Cerebellar nuclear complex (tissue), 1 donor: ENCODE data around the gene R3HDM1.
"Not testable (repeated sequence)": the region's sequence is repeated elsewhere in the genome, so short reads cannot be mapped to it uniquely, and the experiment has no call there.

Experiments used
- DNase-seq, 2 experiments: peaks; one replicate each; lab custom pipeline; 2025; lab: John Stamatoyannopoulos, UW

Gene R3HDM1

DNA sequence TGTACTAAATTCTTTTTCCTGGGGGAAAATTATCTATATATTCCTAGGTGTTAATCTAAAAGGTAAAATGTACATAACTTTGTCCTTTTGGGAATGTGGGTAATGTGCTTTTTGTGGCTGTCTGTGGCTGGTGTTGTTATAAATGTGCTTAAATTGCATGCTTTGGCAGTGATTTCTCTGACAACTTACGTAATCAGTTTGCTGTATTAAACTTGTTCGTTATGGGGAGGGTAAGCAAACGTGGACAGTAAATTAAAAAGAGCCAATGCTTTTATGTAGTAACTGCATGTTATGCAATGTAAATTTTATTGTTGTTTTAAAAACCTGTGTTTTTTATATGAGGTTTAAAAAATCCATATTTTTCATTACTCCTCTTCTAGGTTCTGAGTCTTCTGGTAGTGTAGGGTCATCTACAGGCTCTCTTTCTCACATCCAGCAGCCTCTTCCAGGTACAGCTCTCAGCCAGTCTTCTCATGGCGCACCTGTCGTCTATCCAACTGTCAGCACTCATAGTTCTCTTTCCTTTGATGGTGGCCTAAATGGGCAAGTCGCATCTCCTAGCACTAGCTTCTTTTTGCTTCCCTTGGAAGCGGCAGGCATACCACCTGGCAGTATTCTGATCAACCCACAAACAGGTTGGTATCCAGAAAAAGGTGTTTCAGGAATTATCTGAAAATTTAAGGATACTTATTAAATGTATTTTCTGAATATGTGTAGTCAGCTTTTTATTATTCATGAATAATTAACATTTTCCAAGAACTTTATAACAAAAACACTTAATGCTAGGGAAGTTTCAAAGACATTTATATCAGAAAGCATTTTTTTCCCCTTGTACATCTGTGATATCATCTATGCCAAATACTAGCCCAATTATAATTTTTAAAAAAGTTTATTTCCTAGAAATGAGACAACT lies 110.1 kb downstream of the R3HDM1 start:
- DNase-seq = no peak

- no peak for DNase-seq
Measured at GRCh38 chr2:135647836-135648579, 116.7 kb downstream of the R3HDM1 start.

DNA sequence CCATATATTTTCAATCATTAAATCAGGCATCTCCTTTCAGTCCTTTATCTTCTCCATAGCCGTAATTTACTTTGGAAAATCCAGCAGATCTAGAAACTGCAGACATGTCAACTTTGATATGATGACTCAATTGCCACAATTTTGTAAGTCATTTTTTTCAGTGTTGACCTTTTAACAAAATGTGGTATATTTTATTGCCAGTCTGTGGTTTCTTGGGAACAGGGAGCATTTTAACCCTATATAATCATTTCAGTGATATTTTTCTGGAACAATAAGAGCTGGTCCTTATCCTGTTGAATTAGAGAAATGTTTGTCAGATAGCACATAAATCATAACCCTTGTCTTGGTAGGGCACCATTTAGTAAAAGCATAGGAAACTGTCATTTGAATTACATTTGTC lies 119.4 kb downstream of the R3HDM1 start:
- no peak for DNase-seq

- no peak for DNase-seq
Measured at GRCh38 chr2:135651717-135652116, 120.4 kb downstream of the R3HDM1 start.

GRCh38 chr2:135654239-135654638 lies 123.0 kb downstream of the R3HDM1 start:
- not testable (repeated sequence) for DNase-seq

GRCh38 chr2:135657806-135658582 lies 126.7 kb downstream of the R3HDM1 start:
- DNase-seq = no peak

DNA sequence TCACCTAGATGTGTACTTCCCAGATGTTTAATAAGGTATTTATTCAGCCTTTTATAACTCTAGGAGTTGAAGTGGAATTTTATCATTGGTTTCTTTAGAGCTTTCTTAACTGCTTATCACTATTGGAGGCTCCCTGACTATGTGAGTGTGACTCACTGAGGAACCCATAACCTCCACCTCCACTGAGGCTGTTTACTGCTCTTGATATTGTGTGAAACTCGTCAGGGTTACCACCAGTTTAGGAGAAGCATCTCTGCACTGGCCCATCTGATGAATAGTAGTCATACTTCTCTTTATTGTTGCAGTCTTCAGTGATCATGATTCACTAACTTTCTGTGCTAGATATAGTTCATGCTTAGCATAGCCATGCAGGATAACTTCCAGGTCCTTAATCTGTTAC lies 130.8 kb downstream of the R3HDM1 start:
- DNase-seq = no peak

DNA sequence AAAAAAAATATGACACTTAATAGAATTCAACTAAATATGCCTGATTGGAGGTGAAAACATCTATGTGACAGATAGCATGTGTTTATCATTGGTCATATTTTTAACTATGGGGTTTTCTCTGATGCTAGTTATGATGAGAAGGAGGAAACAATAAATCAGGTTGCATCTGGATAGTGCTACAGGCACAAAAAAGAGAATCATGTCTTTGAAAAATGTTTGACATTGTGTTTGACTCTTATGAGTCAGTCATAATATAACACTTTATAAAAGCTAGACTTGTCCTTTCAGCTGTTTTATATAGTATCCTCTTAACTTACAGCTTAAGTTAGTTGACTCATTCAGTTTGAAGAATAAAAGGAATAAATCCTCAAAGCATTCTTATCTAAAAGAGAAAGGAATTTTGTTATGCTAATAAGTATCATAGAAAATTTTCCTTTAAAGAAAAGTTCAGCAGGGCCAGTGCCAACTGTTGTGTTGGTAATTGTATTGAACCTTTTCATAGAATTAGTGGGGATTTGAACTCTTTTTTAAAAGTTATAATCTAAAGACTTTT lies 131.9 kb downstream of the R3HDM1 start:
- no peak for DNase-seq

DNA sequence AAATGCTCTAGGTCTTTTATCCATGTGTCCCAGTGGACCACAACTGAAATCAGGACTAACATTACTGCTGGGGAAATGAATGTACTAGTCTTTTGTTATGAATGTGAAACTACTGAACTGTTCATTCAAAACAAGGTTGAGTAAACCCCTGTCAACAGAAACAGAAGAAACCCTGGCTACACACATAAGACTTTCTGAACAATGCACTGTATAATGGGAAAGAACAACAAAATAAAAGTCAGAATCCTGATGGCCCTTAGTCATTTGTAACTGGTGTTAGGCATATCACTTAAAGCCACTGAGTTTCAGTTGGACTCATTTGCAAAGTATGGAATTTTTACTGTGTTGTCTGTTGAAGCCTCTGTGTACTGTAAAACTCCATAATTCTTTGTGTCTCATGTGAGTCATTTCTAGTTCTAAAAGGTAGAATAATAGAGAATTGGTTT lies 133.4 kb downstream of the R3HDM1 start:
- no peak for DNase-seq

DNA sequence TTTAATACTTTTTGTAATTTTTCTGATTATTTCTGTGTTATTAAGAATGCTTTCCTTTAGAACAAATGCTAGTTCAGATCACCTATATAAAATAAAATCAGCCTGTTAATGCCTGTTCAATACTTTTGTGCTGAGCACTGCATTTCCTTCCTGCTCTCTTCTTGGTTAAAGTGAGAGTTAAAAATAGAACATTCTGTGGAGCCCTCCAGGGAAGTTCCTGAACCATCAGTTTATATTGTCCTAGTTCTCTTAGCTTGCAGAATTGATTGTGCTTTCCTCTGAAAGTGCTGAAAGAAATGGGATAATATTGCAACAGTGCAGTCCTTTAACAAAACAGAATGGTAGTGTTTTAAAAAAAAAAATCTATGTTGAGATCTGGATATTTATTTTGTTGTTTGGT lies 135.8 kb downstream of the R3HDM1 start:
- DNase-seq = no peak

- no peak for DNase-seq
Measured at GRCh38 chr2:135674453-135674852, 143.2 kb downstream of the R3HDM1 start.

DNA sequence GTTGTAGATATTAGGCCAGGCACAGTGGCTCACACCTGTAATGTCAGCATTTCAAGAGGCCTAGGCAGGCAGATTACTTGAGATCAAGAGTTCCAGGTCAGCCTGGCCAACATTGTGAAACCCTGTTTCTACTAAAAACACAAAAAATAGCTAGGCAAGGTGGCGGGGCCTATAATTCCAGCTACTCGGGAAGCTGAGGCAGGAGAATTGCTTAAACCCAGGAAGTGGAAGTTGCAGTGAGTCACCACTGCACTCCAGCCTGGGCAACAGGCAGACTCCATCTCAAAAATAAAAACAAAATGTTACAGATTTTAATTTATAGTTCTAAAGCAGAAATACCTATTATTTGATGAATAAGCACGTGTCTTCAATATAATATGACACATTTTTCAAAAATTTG lies 144.7 kb downstream of the R3HDM1 start:
- DNase-seq = no peak

GRCh38 chr2:135679125-135679524 lies 147.8 kb downstream of the R3HDM1 start:
- no peak for DNase-seq

- no peak for DNase-seq
Measured at GRCh38 chr2:135685361-135685760, 154.1 kb downstream of the R3HDM1 start.

- DNase-seq = no peak
Measured at GRCh38 chr2:135688978-135689377, 157.7 kb downstream of the R3HDM1 start.

GRCh38 chr2:135689679-135690078 lies 158.4 kb downstream of the R3HDM1 start:
- no peak for DNase-seq

DNA sequence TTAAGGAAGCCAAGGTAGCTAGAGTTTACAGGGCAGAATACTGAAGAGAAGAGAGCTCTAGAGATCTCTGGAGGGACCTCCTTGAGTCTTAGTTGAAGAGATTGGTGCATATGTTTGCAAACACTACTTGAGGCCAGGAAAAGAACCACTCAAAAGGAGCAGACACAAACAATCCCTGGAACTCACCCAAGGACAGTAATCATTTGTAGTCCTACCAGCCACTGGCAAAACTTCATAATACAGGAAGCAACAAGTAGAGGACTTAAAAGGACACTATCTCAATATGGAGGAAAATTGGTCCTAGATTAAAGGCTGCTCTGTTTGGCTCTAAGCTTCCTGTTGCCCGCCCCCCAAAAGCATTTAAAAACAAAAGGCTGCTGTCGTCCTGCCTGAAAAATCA lies 163.4 kb downstream of the R3HDM1 start:
- no peak for DNase-seq

GRCh38 chr2:135698838-135699237 lies 167.6 kb downstream of the R3HDM1 start:
- DNase-seq = no peak

- no peak for DNase-seq
Measured at GRCh38 chr2:135701442-135701841, 170.2 kb downstream of the R3HDM1 start.

- no peak for DNase-seq
Measured at GRCh38 chr2:135703300-135703699, 172.0 kb downstream of the R3HDM1 start.

- not testable (repeated sequence) for DNase-seq
Measured at GRCh38 chr2:135704075-135704474, 172.8 kb downstream of the R3HDM1 start.

GRCh38 chr2:135708159-135708558 lies 176.9 kb downstream of the R3HDM1 start:
- no peak for DNase-seq
